ENCODE measurements around the gene AHCYL2. TPM values are rescaled to one million over a fixed set of nuclear protein-coding genes. Genes with fewer than 3 reads are reported as not detected.
A peak's percentile ranks its signal among the peaks of the same experiment; 100 is the strongest.
"Not testable (repeated sequence)": the region's sequence is repeated elsewhere in the genome, so short reads cannot be mapped to it uniquely, and the experiment has no call there.

AHCYL2 gene
- total RNA-seq, 1 donor from 2014 or later: 6.0 TPM

- intact Hi-C loops (cut with micrococcal nuclease): loop anchor here (5.0 kb wide), 1 partner anchor 83 kb away; no protein-coding TSS in a partner anchor
- Histone ChIP-seq H3K27me3 (ENCODE audit: low read depth) (no peaks in the 10 kb centered on the region), H3K4me1 (peaks cover 5% of the 10 kb centered on the region), H3K27ac (replicated peaks) (no peak overlapping the region), H3K36me3 (no peaks in the 10 kb centered on the region), H3K4me3 (no peak overlapping the region), H3K9me3 (replicated peaks) (peaks cover 12% of the 10 kb centered on the region)
- TF ChIP-seq CTCF (IDR thresholded peaks at IDR 0.05; ENCODE audit: borderline replicate concordance): no peak
- DNase-seq: no peak
Observed at GRCh38 chr7:129299889-129300288, 75.1 kb downstream of the AHCYL2 start.

GRCh38 chr7:129300299-129300698 lies 75.5 kb downstream of the AHCYL2 start:
- DNase-seq; H3K4me1 ChIP-seq; H3K27ac ChIP-seq (replicated peaks); H3K4me3 ChIP-seq; H3K27me3 ChIP-seq (ENCODE audit: low read depth); H3K36me3 ChIP-seq; intact Hi-C loops (cut with micrococcal nuclease): not testable (repeated sequence)
- peaks cover 12% of the 10 kb centered on the region for H3K9me3 ChIP-seq (replicated peaks)

- Histone ChIP-seq H3K4me1 (peaks cover 15% of the 10 kb centered on the region), H3K4me3 (no peak overlapping the region), H3K9me3 (replicated peaks) (peaks cover 12% of the 10 kb centered on the region), H3K27ac (replicated peaks) (peak overlapping the region; percentile 47), H3K27me3 (ENCODE audit: low read depth) (no peaks in the 10 kb centered on the region), H3K36me3 (no peaks in the 10 kb centered on the region)
- DNase-seq: no peak
- no peak for TF ChIP-seq CTCF (IDR thresholded peaks at IDR 0.05; ENCODE audit: borderline replicate concordance)
- intact Hi-C loops (cut with micrococcal nuclease): no loop called here
Observed at GRCh38 chr7:129307592-129307991, 82.8 kb downstream of the AHCYL2 start.

GRCh38 chr7:129308047-129308446 lies 83.2 kb downstream of the AHCYL2 start:
- TF ChIP-seq CTCF (IDR thresholded peaks at IDR 0.05; ENCODE audit: borderline replicate concordance): no peak
- Histone ChIP-seq H3K4me3 (no peak overlapping the region), H3K9me3 (replicated peaks) (peaks cover 12% of the 10 kb centered on the region), H3K27me3 (ENCODE audit: low read depth) (no peaks in the 10 kb centered on the region), H3K36me3 (no peaks in the 10 kb centered on the region), H3K4me1 (peaks cover 15% of the 10 kb centered on the region), H3K27ac (replicated peaks) (peak overlapping the region; percentile 47)
- intact Hi-C loops (cut with micrococcal nuclease): no loop called here
- DNase-seq: peak; percentile 40

- Histone ChIP-seq H3K9me3 (replicated peaks) (no peaks in the 10 kb centered on the region), H3K4me1 (peaks cover 25% of the 10 kb centered on the region), H3K4me3 (no peak overlapping the region), H3K36me3 (no peaks in the 10 kb centered on the region), H3K27ac (replicated peaks) (no peak overlapping the region), H3K27me3 (ENCODE audit: low read depth) (no peaks in the 10 kb centered on the region)
- no peak for TF ChIP-seq CTCF (IDR thresholded peaks at IDR 0.05; ENCODE audit: borderline replicate concordance)
- intact Hi-C loops (cut with micrococcal nuclease): no loop called here
- no peak for DNase-seq
Observed at GRCh38 chr7:129311429-129311828, 86.6 kb downstream of the AHCYL2 start.

- DNase-seq: no peak
- no peaks in the 10 kb centered on the region for H3K9me3 ChIP-seq (replicated peaks)
- H3K4me1 ChIP-seq: peaks cover 19% of the 10 kb centered on the region
- H3K4me3 ChIP-seq: no peak overlapping the region
- H3K36me3 ChIP-seq: no peaks in the 10 kb centered on the region
- intact Hi-C loops (cut with micrococcal nuclease): no loop called here
- no peak overlapping the region for H3K27ac ChIP-seq (replicated peaks)
- H3K27me3 ChIP-seq (ENCODE audit: low read depth): no peaks in the 10 kb centered on the region
- TF ChIP-seq CTCF (IDR thresholded peaks at IDR 0.05; ENCODE audit: borderline replicate concordance): no peak
Observed at GRCh38 chr7:129313282-129313681, 88.5 kb downstream of the AHCYL2 start.
